ENCODE data around the gene LPIN2.

The LPIN2 gene, protein sequence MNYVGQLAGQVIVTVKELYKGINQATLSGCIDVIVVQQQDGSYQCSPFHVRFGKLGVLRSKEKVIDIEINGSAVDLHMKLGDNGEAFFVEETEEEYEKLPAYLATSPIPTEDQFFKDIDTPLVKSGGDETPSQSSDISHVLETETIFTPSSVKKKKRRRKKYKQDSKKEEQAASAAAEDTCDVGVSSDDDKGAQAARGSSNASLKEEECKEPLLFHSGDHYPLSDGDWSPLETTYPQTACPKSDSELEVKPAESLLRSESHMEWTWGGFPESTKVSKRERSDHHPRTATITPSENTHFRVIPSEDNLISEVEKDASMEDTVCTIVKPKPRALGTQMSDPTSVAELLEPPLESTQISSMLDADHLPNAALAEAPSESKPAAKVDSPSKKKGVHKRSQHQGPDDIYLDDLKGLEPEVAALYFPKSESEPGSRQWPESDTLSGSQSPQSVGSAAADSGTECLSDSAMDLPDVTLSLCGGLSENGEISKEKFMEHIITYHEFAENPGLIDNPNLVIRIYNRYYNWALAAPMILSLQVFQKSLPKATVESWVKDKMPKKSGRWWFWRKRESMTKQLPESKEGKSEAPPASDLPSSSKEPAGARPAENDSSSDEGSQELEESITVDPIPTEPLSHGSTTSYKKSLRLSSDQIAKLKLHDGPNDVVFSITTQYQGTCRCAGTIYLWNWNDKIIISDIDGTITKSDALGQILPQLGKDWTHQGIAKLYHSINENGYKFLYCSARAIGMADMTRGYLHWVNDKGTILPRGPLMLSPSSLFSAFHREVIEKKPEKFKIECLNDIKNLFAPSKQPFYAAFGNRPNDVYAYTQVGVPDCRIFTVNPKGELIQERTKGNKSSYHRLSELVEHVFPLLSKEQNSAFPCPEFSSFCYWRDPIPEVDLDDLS
- long read RNA-seq, partial matches to known transcripts, result 26 of 48 reads
- long read RNA-seq, other reads (novel, unspliced or antisense), result 22 of 48 reads

DNA sequence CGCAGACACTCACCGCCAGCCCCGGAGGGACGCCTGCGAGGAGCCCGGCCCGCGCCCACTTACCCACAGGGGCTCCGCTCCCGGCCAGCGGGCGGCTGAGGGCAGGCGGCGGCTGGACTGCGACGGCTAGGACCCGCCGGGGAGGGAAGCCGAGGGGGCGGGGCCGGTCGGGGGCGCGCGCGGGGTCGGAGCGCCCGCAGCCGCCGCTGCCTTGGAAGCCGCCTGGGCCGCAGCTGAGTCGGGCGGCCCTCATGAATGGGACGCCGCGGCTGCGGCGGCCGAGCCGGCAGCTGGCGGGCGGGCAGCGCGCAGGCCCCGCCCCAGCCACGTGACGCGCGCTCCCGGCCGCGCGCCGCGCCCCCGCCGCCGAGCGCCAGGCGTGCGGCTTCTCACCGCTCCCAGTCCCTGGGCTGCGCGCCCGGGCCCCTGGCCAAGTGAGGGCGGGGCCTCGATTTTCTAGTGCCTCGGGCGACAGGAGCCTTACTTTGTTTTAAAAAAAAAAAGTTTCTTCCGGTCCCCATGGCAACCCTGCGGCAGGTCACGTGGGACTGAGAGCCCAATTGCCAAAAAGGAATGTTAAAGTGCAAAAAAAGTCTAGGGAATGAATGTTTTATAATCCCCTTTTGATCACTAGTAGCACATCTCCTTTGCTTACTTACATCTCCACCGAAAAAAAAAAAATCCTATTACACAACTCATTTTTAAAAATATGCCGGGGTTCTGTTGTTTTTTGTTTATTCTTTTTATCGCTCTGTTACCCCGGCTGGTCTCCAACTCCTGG, at the start of gene LPIN2:
Gene LPIN2, minus strand, starts transcription at position 121 of the 781 bp plus-strand sequence. CDS start 52,304 bp downstream, outside the sequence.
- no peaks in the 10 kb centered on the region for H3K27me3 ChIP-seq (ENCODE audit: insufficient read depth, poor library complexity, severe bottlenecking)
- no peak for TF ChIP-seq GABPA (IDR thresholded peaks at IDR 0.05; ENCODE audit: low read depth)
- TF ChIP-seq, protein P1, sequence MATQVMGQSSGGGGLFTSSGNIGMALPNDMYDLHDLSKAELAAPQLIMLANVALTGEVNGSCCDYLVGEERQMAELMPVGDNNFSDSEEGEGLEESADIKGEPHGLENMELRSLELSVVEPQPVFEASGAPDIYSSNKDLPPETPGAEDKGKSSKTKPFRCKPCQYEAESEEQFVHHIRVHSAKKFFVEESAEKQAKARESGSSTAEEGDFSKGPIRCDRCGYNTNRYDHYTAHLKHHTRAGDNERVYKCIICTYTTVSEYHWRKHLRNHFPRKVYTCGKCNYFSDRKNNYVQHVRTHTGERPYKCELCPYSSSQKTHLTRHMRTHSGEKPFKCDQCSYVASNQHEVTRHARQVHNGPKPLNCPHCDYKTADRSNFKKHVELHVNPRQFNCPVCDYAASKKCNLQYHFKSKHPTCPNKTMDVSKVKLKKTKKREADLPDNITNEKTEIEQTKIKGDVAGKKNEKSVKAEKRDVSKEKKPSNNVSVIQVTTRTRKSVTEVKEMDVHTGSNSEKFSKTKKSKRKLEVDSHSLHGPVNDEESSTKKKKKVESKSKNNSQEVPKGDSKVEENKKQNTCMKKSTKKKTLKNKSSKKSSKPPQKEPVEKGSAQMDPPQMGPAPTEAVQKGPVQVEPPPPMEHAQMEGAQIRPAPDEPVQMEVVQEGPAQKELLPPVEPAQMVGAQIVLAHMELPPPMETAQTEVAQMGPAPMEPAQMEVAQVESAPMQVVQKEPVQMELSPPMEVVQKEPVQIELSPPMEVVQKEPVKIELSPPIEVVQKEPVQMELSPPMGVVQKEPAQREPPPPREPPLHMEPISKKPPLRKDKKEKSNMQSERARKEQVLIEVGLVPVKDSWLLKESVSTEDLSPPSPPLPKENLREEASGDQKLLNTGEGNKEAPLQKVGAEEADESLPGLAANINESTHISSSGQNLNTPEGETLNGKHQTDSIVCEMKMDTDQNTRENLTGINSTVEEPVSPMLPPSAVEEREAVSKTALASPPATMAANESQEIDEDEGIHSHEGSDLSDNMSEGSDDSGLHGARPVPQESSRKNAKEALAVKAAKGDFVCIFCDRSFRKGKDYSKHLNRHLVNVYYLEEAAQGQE (IDR thresholded peaks at IDR 0.05; ENCODE audit: insufficient replicate concordance, low read depth), result no peak
- TF ChIP-seq POLR2AphosphoS5 (IDR thresholded peaks at IDR 0.05; ENCODE audit: low read depth), result no peak; the same call in none of the 2 replicates
- TF ChIP-seq SPI1 (IDR thresholded peaks at IDR 0.05; ENCODE audit: borderline replicate concordance, low read depth), result no peak
- TF ChIP-seq, protein P2, sequence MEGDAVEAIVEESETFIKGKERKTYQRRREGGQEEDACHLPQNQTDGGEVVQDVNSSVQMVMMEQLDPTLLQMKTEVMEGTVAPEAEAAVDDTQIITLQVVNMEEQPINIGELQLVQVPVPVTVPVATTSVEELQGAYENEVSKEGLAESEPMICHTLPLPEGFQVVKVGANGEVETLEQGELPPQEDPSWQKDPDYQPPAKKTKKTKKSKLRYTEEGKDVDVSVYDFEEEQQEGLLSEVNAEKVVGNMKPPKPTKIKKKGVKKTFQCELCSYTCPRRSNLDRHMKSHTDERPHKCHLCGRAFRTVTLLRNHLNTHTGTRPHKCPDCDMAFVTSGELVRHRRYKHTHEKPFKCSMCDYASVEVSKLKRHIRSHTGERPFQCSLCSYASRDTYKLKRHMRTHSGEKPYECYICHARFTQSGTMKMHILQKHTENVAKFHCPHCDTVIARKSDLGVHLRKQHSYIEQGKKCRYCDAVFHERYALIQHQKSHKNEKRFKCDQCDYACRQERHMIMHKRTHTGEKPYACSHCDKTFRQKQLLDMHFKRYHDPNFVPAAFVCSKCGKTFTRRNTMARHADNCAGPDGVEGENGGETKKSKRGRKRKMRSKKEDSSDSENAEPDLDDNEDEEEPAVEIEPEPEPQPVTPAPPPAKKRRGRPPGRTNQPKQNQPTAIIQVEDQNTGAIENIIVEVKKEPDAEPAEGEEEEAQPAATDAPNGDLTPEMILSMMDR (IDR thresholded peaks at IDR 0.05; ENCODE audit: insufficient read depth, low read length), result no peak

DNA sequence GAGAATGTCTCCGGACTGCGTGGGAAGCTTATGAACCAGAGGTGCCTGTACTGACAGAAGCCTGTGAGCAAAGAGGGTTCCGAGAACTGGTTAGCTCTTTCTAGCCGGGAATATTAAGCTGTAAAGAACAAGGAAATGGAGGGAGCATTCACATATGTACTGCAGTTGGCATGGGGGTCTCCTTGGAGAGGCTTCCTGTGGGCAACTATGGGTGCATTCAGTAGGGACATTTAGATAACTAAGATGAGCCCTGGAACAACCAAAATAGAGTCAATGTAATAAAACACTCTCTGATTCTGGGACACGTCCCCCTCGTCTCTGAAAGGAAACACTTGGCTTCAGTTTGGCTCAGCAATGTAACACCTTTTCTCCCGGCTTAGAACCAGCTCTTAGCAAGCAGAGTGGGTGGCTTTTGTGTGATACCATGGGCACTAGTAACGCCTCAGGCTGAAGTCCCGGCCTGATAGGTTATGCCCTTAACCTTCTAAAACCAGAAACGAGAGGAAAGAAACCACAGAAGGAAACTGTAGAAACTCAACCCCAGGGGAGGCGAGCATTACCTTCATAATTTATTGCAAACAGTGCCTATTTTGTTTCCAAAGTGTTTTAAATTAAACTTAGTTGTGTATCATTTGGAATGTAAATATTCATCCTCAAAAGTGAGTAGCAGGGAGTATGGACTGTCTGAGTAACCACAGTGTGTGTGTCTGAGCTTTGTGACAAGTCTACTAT, 48.8 kb upstream of the LPIN2 start:
- no peak overlapping the region for H3K4me3 ChIP-seq (replicated peaks; ENCODE audit: insufficient read depth, low read length)
- DNase-seq (ENCODE audit: low read depth in 1 of 2, low spot score in 1 of 2), result no peak
- H3K27ac ChIP-seq (replicated peaks), result no peak overlapping the region

More for the DNA sequence above, at the start of gene LPIN2:
- peak; percentile 93 to 99 for DNase-seq (ENCODE audit: low read depth in 1 of 2, low spot score in 1 of 2)
- Histone ChIP-seq H3K4me3 (replicated peaks; ENCODE audit: insufficient read depth, low read length) (peak within 1 kb of the TSS; percentile 75), H3K27ac (replicated peaks) (peak within 1 kb of the TSS; percentile 87)

More for the DNA sequence above, 48.8 kb upstream of the LPIN2 start:
- H3K27me3 ChIP-seq (ENCODE audit: insufficient read depth, poor library complexity, severe bottlenecking), result no peaks in the 10 kb centered on the region
- TF ChIP-seq SPI1 (IDR thresholded peaks at IDR 0.05; ENCODE audit: borderline replicate concordance, low read depth), result no peak
- TF ChIP-seq POLR2AphosphoS5 (IDR thresholded peaks at IDR 0.05; ENCODE audit: low read depth), result no peak
- TF ChIP-seq, protein P1 (IDR thresholded peaks at IDR 0.05; ENCODE audit: insufficient replicate concordance, low read depth), result no peak
- TF ChIP-seq GABPA (IDR thresholded peaks at IDR 0.05; ENCODE audit: low read depth), result no peak
- TF ChIP-seq, protein P2 (IDR thresholded peaks at IDR 0.05; ENCODE audit: insufficient read depth, low read length), result no peak

Measured in HL-60 (cell line).